22Rv1 (cell line): ENCODE measurements around the gene UNC50.

Source experiments
- ZFX ChIP-seq: fragments of 450-650 bp; IDR thresholded peaks from 2 replicates; pipeline ENCODE4 v1.6.1; 2017; ENCODE audit warnings: antibody characterized with exemption, borderline replicate concordance
- TF ChIP-seq, protein P1 (sequence below): fragments of 450-650 bp; IDR thresholded peaks from 2 replicates; pipeline ENCODE4 v1.5.1; 2017; ENCODE audit warnings: mild to moderate bottlenecking

DNA sequence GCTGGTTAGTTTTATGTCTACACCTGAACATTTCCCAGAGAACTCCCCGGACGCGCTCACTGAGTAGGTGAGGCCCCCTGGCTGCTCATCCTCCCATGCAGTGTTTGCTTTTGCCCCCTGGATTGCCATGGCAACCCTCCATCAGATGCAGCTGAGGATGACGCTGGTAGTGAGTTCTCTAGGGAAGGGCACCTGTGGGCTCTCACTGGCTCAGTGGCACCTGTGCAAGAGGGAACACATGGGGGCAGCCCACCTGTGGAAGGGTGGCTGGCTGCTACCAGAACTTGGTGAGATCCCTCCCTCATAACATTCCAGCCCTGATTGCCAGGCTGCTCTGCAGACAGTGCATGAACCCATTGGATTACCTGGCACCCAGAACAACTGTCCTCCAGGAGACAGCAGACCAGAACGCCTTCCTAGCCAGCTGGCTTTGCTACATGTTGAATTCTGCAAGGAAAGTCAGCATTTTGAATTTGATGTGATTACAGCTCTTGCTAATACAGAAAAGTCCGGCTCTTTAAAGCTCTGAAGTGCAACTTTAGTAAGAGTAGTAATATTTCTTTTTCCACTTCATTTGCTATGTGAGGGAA lies 21.7 kb upstream of the UNC50 start:
- TF ChIP-seq, protein P1, sequence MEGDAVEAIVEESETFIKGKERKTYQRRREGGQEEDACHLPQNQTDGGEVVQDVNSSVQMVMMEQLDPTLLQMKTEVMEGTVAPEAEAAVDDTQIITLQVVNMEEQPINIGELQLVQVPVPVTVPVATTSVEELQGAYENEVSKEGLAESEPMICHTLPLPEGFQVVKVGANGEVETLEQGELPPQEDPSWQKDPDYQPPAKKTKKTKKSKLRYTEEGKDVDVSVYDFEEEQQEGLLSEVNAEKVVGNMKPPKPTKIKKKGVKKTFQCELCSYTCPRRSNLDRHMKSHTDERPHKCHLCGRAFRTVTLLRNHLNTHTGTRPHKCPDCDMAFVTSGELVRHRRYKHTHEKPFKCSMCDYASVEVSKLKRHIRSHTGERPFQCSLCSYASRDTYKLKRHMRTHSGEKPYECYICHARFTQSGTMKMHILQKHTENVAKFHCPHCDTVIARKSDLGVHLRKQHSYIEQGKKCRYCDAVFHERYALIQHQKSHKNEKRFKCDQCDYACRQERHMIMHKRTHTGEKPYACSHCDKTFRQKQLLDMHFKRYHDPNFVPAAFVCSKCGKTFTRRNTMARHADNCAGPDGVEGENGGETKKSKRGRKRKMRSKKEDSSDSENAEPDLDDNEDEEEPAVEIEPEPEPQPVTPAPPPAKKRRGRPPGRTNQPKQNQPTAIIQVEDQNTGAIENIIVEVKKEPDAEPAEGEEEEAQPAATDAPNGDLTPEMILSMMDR, result no peak
- TF ChIP-seq ZFX, result no peak
